SK-N-SH (cell line): Measurements from ENCODE around the gene AGBL4. TPM values are rescaled to one million over a fixed set of nuclear protein-coding genes. Genes with fewer than 3 reads are reported as not detected.

Experiments used
- CTCF ChIA-PET: fragments of 300-600, 350-600 bp; formaldehyde crosslinking; extraction: SDS; loops from one replicate; lab custom pipeline; 2021; lab: Yijun Ruan, JAX
- POLR2A ChIA-PET: fragments of 350-600 bp; sonication (Branson Sonifier 250); formaldehyde crosslinking; extraction: SDS; loops from one replicate; lab custom pipeline; 2020; ENCODE audit warnings: antibody characterized with exemption, inconsistent platforms; lab: Yijun Ruan, JAX
- DNase-seq: peaks from one replicate; pipeline ENCODE4 v3.0.0; 2012
- H2AFZ ChIP-seq: fragments of 200-600 bp; sonication (generic); 2 replicates; pipeline ENCODE4 v1.8.1; 2016; ENCODE audit warnings: antibody characterized with exemption, mild to moderate bottlenecking, low read depth
- H3F3A ChIP-seq: fragments of 200-600 bp; sonication (generic); replicated peaks from 2 replicates; pipeline ENCODE3; 2016; ENCODE audit warnings: antibody characterized with exemption, mild to moderate bottlenecking; ENCODE audit not compliant: insufficient read depth
- H3K27ac ChIP-seq, 2 experiments: fragments of 200-500 bp in 1 of 2; fragments of 200-600 bp in 1 of 2; sonication (Bioruptor generic) in 1 of 2; sonication (generic), shearing (Covaris generic) in 1 of 2; 2 replicates each; pipeline versions ENCODE4 v1.5.1 to v1.6.1; 2014 to 2016; ENCODE audit warnings: low read depth in 2 of 2, inconsistent platforms in 1 of 2, low read length in 1 of 2, mild to moderate bottlenecking in 1 of 2, mixed read lengths in 1 of 2
- H3K27me3 ChIP-seq: fragments of 200-600 bp; sonication (generic), shearing (Covaris generic); 2 replicates; pipeline ENCODE4 v1.6.1; 2016; ENCODE audit warnings: mixed run types; ENCODE audit not compliant: insufficient read depth
- H3K36me3 ChIP-seq, 2 experiments: fragments of 200-500 bp in 1 of 2; fragments of 200-600 bp in 1 of 2; sonication (Bioruptor generic) in 1 of 2; sonication (generic) in 1 of 2; replicated peaks in 1 of 2; 2 replicates each; pipeline versions ENCODE3 to v1.5.1; 2014 to 2016; ENCODE audit warnings: low read length in 1 of 2, mild to moderate bottlenecking in 1 of 2; ENCODE audit not compliant: insufficient read depth in 2 of 2, control insufficient read depth in 1 of 2
- H3K4me1 ChIP-seq, 2 experiments: fragments of 200-500 bp in 1 of 2; fragments of 200-600 bp in 1 of 2; sonication (Bioruptor generic) in 1 of 2; sonication (generic), shearing (Covaris generic) in 1 of 2; 2 replicates each; pipeline versions ENCODE4 v1.5.1 to v1.6.1; 2014 to 2016; ENCODE audit warnings: low read depth in 1 of 2, low read length in 1 of 2, mixed run types in 1 of 2; ENCODE audit not compliant: insufficient read depth in 2 of 2, control insufficient read depth in 1 of 2
- H3K4me2 ChIP-seq: fragments of 200-600 bp; sonication (generic), shearing (Covaris generic); 2 replicates; pipeline ENCODE4 v1.6.1; 2017; ENCODE audit warnings: mixed run types
- H3K4me3 ChIP-seq, 2 experiments: fragments of 200-500 bp in 1 of 2; fragments of 200-600 bp in 1 of 2; sonication (Bioruptor generic) in 1 of 2; sonication (generic), shearing (Covaris generic) in 1 of 2; 2 replicates each; pipeline versions ENCODE4 v1.5.1 to v1.8.1; 2014 to 2016; ENCODE audit warnings: low read depth in 2 of 2, inconsistent platforms in 1 of 2, low read length in 1 of 2, mild to moderate bottlenecking in 1 of 2, mixed read lengths in 1 of 2, moderate library complexity in 1 of 2
- H3K79me2 ChIP-seq: fragments of 200-600 bp; sonication (generic); 2 replicates; pipeline ENCODE4 v1.8.1; 2017; ENCODE audit warnings: mild to moderate bottlenecking; ENCODE audit not compliant: insufficient read depth
- H3K9ac ChIP-seq: fragments of 200-600 bp; sonication (generic); 2 replicates; pipeline ENCODE4 v1.6.1; 2017; ENCODE audit warnings: mixed run types
- H3K9me2 ChIP-seq: fragments of 200-600 bp; sonication (generic); 2 replicates; pipeline ENCODE4 v1.6.1; 2017; ENCODE audit warnings: mixed run types
- H3K9me3 ChIP-seq: fragments of 200-600 bp; sonication (generic); 2 replicates; pipeline ENCODE4 v1.6.1; 2017; ENCODE audit warnings: mixed run types, mild to moderate bottlenecking, moderate library complexity
- H4K20me1 ChIP-seq: fragments of 200-600 bp; sonication (generic); 2 replicates; pipeline ENCODE4 v1.6.1; 2017; ENCODE audit warnings: mild to moderate bottlenecking, mixed run types; ENCODE audit not compliant: insufficient read depth
- EP300 ChIP-seq, 2 experiments: IDR thresholded peaks; 2 replicates each; pipeline versions ENCODE4 v1.4.0 to v1.6.1; 2012; ENCODE audit warnings: borderline replicate concordance in 1 of 2, low read depth in 1 of 2, low read length in 1 of 2
- EZH2phosphoT487 ChIP-seq: fragments of 200-600 bp; sonication (generic); IDR thresholded peaks from 2 replicates; pipeline ENCODE4 v1.6.1; 2017; ENCODE audit warnings: low read depth, mixed run types, mild to moderate bottlenecking, antibody characterized with exemption, moderate library complexity, borderline replicate concordance
- FOXJ3 ChIP-seq: sonication (generic); formaldehyde crosslinking; IDR thresholded peaks from 2 replicates; pipeline ENCODE4 v1.5.1; 2020; ENCODE audit warnings: mild to moderate bottlenecking, missing genetic modification reagents
- GABPA ChIP-seq: IDR thresholded peaks from 2 replicates; pipeline ENCODE4 v1.4.0; 2012; ENCODE audit warnings: low read depth, mild to moderate bottlenecking
- JUND ChIP-seq: IDR thresholded peaks from 2 replicates; pipeline ENCODE4 v1.4.0; 2012
- MAX ChIP-seq: IDR thresholded peaks from 2 replicates; pipeline ENCODE4 v1.4.0; 2012; ENCODE audit warnings: low read depth
- MEF2A ChIP-seq: IDR thresholded peaks from 2 replicates; pipeline ENCODE4 v1.4.0; 2012; ENCODE audit warnings: low read depth, borderline replicate concordance
- NFIC ChIP-seq: IDR thresholded peaks from 2 replicates; pipeline ENCODE4 v1.4.0; 2012; ENCODE audit warnings: borderline replicate concordance
- POLR2AphosphoS5 ChIP-seq: IDR thresholded peaks from 2 replicates; pipeline ENCODE4 v1.6.1; 2012; ENCODE audit warnings: low read depth, low read length
- RAD21 ChIP-seq: IDR thresholded peaks from 2 replicates; pipeline ENCODE4 v1.6.1; 2012; ENCODE audit warnings: mild to moderate bottlenecking, low read length
- RFX5 ChIP-seq: IDR thresholded peaks from 2 replicates; pipeline ENCODE4 v1.6.1; 2012; ENCODE audit warnings: mild to moderate bottlenecking, improper control_type of control experiment, low read length
- RXRA ChIP-seq: IDR thresholded peaks from 2 replicates; pipeline ENCODE4 v1.4.0; 2012; ENCODE audit warnings: low read depth, mild to moderate bottlenecking, borderline replicate concordance
- SIN3A ChIP-seq: IDR thresholded peaks from 2 replicates; pipeline ENCODE4 v1.6.1; 2012; ENCODE audit warnings: low read depth, mild to moderate bottlenecking, low read length, moderate library complexity, borderline replicate concordance
- USF1 ChIP-seq: IDR thresholded peaks from 2 replicates; pipeline ENCODE4 v1.4.0; 2012; ENCODE audit warnings: low read depth, borderline replicate concordance
- USF2 ChIP-seq: fragments of 150-350 bp; IDR thresholded peaks from 2 replicates; pipeline ENCODE4 v1.6.1; 2017; ENCODE audit warnings: antibody characterized with exemption, low read length, low read depth, borderline replicate concordance
- YY1 ChIP-seq: IDR thresholded peaks from 2 replicates; pipeline ENCODE4 v1.4.0; 2012; ENCODE audit warnings: low read depth, mild to moderate bottlenecking
- WGBS: methylation state at CpG from one replicate; pipeline ENCODE4 v1.1.6; 2017; ENCODE audit warnings: low lambda C conversion rate; 5-methylcytosine and 5-hydroxymethylcytosine counted together
- polyA plus RNA-seq, 3 experiments: library from polyadenylated mRNA; depleted of rRNA; stranded (reverse); fragments of >200 nt; gene quantifications; 2 replicates each; pipeline ENCODE4 v1.2.3, GENCODE V29; 2012
- TF ChIP-seq, protein P1 (sequence below): fragments of 150-350 bp; IDR thresholded peaks from 2 replicates; pipeline ENCODE4 v1.6.1; 2016; ENCODE audit warnings: mild to moderate bottlenecking, low read depth, low read length
- TF ChIP-seq, protein P2 (sequence below): fragments of 200-600 bp; sonication (generic); IDR thresholded peaks from 2 replicates; pipeline ENCODE4 v1.6.1; 2017; ENCODE audit warnings: antibody characterized with exemption, mild to moderate bottlenecking, moderate library complexity

AGBL4 gene
- polyA plus RNA-seq, 1 of the 3 experiments (the other 2 are of a cell fraction): 0.07 TPM

DNA sequence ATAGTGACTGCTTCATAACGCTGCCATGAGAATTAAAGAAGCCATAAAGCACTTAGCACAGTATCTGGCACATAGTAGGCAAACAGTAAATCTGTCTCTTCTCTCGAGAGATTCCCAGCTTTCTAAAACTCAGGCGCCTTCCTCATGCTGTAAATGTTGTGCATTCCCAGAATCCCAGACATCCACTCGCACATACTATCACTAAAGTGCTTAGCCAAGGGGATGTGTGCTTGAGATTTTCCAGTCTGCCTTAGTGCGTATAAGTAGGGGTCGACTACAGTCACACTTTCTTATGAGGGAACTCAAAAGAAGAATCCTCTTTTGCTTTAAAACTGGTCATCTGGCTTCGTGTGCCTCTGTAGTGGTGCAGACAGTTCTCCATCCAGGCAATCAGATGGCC is 1453.2 kb downstream of the AGBL4 start:
- 53% methylated on average over 7 of the region's 7 CpGs for WGBS
- Histone ChIP-seq H3K4me2 (no peak overlapping the region), H3K27me3 (no peaks in the 10 kb centered on the region), H3K36me3 (no peaks in the 10 kb centered on the region), H3K4me1 (no peaks in the 10 kb centered on the region; a peak in 1 of 4 replicates), H3K9me3 (no peaks in the 10 kb centered on the region), H3K27ac (no peak overlapping the region), H3K79me2 (no peaks in the 10 kb centered on the region), H3F3A (no peaks in the 10 kb centered on the region), H4K20me1 (no peaks in the 10 kb centered on the region)
- POLR2A ChIA-PET: no interaction called here
- DNase-seq: no peak
- TF ChIP-seq FOXJ3 (CRISPR knock-in tag) (no peak), MAX (no peak)
- TF ChIP-seq, all 33 proteins: peak for 0
- H3K4me3 ChIP-seq: no peak overlapping the region
- H3K9ac ChIP-seq: no peak overlapping the region
- no peaks in the 10 kb centered on the region for H3K9me2 ChIP-seq
- CTCF ChIA-PET: interaction anchor here (1.1 to 9.7 kb wide), 7 partner anchors 8 to 1778 kb away, joined by 3 to 162 read pairs (median 32); no protein-coding TSS in a partner anchor
- H2AFZ ChIP-seq: no peak overlapping the region

GRCh38 chr1:48568501-48568900 is 1455.3 kb downstream of the AGBL4 start:
- 48% methylated on average over 2 of the region's 2 CpGs for WGBS
- no peaks in the 10 kb centered on the region for H3K9me2 ChIP-seq
- no peaks in the 10 kb centered on the region for H3K9me3 ChIP-seq
- H3K79me2 ChIP-seq: no peaks in the 10 kb centered on the region
- CTCF ChIA-PET: no interaction called here
- no peaks in the 10 kb centered on the region; a peak in 1 of 4 replicates for H3K4me1 ChIP-seq
- DNase-seq: no peak
- no peak overlapping the region for H3K9ac ChIP-seq
- H3K36me3 ChIP-seq: no peaks in the 10 kb centered on the region
- H3K27ac ChIP-seq: no peak overlapping the region
- H3K4me2 ChIP-seq: no peak overlapping the region
- H3K4me3 ChIP-seq: no peak overlapping the region
- H4K20me1 ChIP-seq: no peaks in the 10 kb centered on the region
- no peak overlapping the region for H2AFZ ChIP-seq
- no peak for TF ChIP-seq RAD21
- TF ChIP-seq RXRA: no peak
- no peak for TF ChIP-seq EP300 (IDR thresholded peaks at IDR 0.05; ENCODE audit: borderline replicate concordance in 1 of 2, low read depth in 1 of 2, low read length in 1 of 2)
- no peak for TF ChIP-seq EZH2phosphoT487
- no peak for TF ChIP-seq GABPA
- TF ChIP-seq NFIC: no peak
- TF ChIP-seq USF1: no peak
- no peak for TF ChIP-seq SIN3A
- TF ChIP-seq POLR2AphosphoS5: no peak
- no peaks in the 10 kb centered on the region for H3K27me3 ChIP-seq
- no peaks in the 10 kb centered on the region for H3F3A ChIP-seq
- POLR2A ChIA-PET: no interaction called here

DNA sequence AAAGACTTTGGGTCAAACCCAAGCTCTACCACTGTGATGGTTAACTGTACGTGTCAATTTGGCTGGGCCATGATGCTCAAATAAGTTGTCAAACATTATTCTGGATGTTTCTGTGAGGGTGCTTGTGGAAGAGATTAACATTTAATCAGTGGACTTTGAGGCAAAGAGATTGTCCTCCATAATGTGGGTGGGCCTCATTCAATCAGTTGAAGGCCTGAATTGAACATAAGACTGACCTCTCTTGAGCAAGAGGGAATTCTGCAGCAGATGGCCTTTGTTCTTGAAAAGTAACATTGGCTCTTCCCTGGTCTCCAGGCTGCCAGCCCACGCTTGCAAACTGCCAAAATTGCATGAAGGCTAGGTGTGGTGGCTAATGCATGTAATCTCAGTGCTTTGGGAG is 1457.3 kb downstream of the AGBL4 start:
- 34% methylated on average over 2 of the region's 2 CpGs for WGBS
- H3K4me2 ChIP-seq: no peak overlapping the region
- TF ChIP-seq MEF2A (no peak), POLR2AphosphoS5 (no peak), USF2 (no peak), MAX (no peak), RXRA (no peak), RFX5 (no peak), YY1 (no peak), JUND (no peak)
- TF ChIP-seq, protein P1, sequence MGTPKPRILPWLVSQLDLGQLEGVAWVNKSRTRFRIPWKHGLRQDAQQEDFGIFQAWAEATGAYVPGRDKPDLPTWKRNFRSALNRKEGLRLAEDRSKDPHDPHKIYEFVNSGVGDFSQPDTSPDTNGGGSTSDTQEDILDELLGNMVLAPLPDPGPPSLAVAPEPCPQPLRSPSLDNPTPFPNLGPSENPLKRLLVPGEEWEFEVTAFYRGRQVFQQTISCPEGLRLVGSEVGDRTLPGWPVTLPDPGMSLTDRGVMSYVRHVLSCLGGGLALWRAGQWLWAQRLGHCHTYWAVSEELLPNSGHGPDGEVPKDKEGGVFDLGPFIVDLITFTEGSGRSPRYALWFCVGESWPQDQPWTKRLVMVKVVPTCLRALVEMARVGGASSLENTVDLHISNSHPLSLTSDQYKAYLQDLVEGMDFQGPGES: no peak
- TF ChIP-seq, protein P2, sequence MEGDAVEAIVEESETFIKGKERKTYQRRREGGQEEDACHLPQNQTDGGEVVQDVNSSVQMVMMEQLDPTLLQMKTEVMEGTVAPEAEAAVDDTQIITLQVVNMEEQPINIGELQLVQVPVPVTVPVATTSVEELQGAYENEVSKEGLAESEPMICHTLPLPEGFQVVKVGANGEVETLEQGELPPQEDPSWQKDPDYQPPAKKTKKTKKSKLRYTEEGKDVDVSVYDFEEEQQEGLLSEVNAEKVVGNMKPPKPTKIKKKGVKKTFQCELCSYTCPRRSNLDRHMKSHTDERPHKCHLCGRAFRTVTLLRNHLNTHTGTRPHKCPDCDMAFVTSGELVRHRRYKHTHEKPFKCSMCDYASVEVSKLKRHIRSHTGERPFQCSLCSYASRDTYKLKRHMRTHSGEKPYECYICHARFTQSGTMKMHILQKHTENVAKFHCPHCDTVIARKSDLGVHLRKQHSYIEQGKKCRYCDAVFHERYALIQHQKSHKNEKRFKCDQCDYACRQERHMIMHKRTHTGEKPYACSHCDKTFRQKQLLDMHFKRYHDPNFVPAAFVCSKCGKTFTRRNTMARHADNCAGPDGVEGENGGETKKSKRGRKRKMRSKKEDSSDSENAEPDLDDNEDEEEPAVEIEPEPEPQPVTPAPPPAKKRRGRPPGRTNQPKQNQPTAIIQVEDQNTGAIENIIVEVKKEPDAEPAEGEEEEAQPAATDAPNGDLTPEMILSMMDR: no peak

More for the DNA sequence above, 1457.3 kb downstream of the AGBL4 start:
- Histone ChIP-seq H3K36me3 (no peaks in the 10 kb centered on the region), H2AFZ (no peak overlapping the region), H3K9ac (no peak overlapping the region), H3K9me2 (no peaks in the 10 kb centered on the region), H3K27ac (no peak overlapping the region), H3F3A (no peaks in the 10 kb centered on the region), H3K79me2 (no peaks in the 10 kb centered on the region), H4K20me1 (no peaks in the 10 kb centered on the region), H3K27me3 (no peaks in the 10 kb centered on the region), H3K9me3 (no peaks in the 10 kb centered on the region), H3K4me1 (no peaks in the 10 kb centered on the region; a peak in 1 of 4 replicates), H3K4me3 (no peak overlapping the region)
- no peak for DNase-seq
- CTCF ChIA-PET: interaction anchor here (0.9 to 1.3 kb wide), 2 partner anchors 115 to 251 kb away, joined by 3 read pairs; no protein-coding TSS in a partner anchor
- POLR2A ChIA-PET: no interaction called here
